HG02642 (cell line): Measurements from ENCODE around the gene WDR72.
"Not testable (repeated sequence)": the region's sequence is repeated elsewhere in the genome, so short reads cannot be mapped to it uniquely, and the experiment has no call there.

Experiments used
- ATAC-seq: cut with Tn5 transposase; IDR thresholded peaks from one replicate; pipeline ENCODE4 v1.9.1; 2021; ENCODE audit warnings: mild to moderate bottlenecking; ENCODE audit not compliant: unreplicated experiment, poor library complexity

WDR72 gene

DNA sequence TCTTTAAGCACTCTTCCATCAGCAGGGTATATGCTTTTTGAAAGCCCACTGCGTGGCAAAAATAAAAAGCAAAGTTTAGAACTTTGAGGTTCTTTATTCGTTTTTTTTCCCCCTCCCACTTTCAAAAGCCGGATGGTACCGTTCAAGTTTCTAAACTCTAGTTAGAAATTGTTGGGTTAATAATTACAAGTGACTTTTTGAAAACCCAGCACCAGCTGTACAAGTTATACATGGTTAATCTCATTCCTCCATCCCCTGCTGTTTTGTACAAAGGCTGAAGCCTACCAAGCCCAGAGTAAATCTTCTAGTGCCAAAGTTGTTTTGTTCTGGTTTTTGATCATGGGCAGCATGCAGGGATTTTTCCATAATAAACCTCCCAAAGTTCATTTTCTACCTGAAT, 48.6 kb downstream of the WDR72 start:
- no peak for ATAC-seq

DNA sequence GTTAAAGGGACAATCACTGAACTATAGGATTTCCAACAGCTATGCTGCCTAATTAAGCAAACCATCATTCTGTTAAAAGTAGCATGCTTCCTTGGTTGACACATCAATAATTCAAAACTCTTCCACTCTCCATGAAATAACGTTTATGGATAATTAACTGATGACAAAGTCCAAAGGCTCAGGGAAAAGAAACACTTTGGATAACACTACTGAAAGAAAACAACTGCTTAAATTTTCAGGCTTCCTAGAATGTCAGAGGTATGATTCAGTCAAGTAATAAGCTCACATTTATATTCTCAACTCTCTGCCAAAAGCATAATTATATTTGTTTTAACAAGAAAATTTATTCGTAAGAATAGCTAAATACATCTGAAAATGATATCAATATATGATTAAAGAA, 49.6 kb downstream of the WDR72 start:
- no peak for ATAC-seq

DNA sequence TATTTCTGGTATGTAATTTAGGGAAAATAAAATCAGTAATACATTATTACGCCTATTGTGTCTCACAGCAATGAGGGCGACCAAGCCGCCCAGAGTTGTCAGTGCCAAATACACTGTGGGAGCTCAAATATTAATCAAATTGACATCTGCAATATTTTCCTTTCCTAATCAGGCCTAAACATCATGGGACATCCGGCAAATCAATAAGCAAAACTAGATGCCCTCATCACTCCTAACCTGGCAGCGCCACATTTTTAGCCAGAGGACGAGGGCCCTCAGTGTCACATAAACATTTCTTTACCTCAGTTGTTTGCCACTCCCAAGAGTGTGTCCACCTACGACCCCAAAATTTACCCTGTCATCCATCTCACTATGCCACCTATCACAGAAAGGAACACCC, 64.1 kb downstream of the WDR72 start:
- no peak for ATAC-seq

DNA sequence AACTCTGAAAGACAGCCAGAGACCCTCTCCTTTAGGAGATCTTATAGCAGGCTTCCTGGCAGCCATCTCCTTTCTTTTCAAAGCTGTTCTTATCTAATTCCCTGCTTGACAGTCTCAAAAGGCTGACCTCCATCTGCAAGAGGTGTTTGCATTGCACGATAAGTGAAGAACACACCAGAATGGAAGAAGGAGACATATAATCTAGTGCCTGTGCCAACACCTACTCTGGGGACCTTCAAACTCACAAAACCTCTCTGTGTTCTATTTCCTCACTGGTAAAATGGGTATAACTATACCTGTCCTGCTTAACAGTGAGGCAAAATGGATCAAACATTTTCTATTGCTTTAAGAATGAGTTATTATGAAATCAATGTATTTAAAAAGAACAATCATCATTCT, 65.0 kb downstream of the WDR72 start:
- ATAC-seq: no peak

DNA sequence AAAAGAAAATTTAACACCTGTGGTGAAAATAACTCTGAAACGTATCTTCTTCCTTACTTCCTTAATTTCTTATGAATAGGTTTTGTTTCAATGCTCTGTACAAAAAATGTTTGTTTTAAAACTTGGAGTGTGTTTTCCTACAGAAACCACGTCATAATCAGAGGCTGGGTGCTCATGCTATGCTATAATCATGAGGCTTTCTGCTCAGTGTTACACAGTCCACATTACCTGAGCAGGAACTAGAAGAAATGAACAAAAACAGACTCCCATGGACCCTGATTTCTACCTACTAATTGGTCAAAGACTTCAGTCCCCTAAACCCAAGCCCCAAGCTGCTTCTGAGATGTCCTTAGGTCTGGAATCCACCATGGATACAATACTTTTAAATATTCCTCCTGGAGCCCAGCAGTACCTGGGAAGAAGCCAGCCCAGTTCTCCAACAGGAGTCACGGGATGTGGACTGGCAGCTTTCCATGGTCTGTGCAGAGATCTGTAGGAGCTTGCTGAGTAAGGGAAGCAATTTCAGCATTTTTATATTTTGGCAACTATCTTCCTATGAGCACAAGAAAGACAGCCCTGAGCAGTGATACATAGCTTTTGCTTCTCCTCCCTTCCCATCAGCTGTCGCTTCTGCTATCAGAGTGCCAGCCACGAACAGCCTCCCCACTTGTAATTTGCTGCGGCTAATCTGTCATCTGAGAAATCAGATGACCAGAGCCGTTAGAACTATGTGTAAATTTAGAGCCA, 65.6 kb downstream of the WDR72 start:
- ATAC-seq: no peak

DNA sequence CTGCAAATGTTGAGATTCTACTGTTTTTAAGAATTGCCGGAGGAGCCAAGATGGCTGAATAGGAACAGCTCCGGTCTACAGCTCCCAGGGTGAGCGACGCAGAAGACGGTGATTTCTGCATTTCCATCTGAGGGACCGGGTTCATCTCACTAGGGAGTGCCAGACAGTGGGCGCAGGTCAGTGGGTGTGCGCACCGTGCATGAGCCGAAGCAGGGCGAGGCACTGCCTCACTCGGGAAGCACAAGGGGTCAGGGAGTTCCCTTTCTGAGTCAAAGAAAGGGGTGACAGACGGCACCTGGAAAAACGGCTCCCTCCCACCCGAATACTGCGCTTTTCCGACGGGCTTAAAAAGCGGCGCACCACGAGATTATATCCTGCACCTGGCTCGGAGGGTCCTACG, 75.3 kb downstream of the WDR72 start:
- not testable (repeated sequence) for ATAC-seq

DNA sequence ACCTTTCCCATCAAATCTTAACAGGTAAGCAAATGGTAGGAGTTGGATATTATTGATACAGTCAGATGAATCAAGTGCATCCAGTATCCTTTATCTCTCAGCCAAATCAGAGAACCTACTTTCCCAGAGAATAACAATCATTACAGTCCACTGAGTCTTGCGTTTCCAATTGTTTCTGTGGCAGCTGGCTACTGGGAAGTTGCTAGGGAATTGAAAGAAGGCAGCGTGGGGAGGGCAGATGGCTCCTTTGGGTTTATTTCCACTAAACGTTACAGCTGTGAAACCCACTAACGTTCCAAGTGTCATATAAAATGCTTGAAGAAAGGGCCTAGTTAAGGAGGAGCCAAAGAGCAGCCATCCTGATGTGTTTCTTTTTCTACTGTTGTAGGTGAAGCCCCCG, 78.4 kb downstream of the WDR72 start:
- no peak for ATAC-seq

DNA sequence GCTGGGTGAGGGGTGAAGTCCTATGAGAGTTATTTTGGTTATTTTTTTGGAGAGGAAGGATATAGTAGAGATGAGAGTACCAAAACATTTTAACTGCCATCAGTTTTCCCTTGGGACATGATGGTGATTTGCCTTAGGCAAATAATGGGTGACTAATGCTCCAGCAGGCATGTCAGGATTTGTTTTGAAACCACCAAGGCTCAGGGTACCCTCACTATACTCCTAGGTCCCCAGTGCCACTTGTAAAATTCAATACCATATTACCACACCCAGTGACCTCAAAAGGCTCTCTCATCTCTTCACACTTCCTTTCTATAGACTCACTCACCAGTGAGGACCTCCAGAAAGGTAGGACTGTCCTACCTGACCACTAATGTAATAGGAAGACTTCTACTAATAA, 83.6 kb downstream of the WDR72 start:
- no peak for ATAC-seq

DNA sequence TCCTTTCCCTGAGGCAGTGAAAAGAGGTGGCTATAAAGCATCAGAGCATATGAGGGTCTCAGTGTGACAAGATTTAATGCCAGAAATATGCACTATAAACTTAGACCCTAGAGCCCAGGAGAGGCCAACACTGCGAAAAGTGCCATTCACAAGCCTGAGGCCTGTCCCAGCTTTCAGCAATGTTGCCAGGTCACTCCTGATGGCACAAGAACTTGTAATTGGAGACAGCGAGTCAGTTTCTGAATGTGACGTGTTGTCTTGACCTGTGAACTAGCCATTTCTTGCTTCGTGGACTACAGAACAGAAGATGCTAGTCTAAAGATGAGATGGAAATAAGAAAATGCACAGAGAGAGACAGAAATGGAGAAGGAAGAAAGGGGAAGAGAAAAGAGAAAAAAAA, 87.9 kb downstream of the WDR72 start:
- no peak for ATAC-seq

DNA sequence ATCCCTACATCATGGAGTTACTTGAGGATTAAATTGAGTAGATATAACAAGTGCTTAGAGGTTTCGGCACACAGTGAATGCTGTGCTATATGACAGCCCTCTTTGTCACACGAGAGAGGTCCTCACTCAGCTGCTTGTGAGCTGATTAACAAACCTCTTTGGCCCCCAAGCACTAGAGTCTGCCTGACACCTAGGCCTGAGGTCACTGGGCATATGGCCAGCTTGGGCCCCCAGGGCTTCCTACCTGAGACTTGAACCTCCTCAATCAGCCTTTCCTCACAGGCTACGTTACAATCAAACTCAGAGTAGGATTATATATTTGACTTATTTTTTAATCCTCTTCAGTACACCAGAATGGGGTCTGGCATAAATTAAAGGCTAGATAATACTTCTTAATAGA, 88.8 kb downstream of the WDR72 start:
- no peak for ATAC-seq

DNA sequence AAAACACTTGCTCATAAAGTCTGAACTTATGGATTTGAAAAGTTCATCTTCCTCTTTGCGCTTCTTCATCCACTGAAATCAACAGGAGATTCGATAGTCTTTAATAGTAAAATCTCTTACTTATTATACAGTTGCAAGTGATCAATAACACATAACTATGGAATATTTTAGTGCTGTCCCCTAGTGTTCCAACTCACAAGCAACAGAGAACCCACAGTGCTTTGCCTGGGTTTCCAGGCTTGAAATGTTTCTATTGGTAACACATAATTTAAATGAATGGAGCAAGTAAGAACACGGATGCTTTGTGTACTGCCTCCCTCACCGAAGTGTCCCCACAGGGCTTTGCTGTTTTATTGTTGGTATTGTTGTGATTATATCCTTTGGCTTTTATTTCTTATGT, 93.5 kb downstream of the WDR72 start:
- no peak for ATAC-seq

DNA sequence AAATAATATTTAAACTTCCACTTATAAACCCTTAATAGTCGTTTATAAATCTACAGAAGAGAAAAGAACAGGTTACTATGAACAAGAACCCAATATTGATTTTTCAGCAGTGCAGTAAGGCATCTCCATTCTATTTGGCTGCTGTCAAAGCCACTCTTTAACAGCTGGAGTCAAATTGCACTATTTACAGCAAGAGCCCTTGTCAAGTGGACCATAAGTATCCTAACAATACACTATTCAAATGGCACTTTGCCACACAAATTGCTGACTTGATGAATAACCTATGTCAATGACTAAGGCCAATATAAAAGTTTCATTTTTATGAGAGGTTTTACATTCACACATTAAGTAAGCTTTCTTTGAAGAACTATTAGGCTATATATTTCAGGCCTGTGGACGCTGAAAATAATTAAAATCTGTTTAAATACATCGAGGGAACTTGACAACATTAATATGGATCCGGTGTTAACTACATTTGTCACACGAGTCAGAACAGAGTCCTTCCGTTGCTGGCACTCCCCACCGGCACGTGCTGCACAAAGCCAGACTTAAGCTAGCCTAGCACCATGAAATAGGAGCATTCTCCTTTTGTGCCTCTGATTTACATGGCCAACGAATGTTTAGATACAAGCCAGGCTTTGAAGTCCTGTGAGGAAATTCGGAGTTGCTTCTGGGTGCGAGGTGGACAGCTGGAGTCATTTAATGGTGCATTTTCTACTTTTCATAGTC, 100.5 kb downstream of the WDR72 start:
- ATAC-seq: no peak

DNA sequence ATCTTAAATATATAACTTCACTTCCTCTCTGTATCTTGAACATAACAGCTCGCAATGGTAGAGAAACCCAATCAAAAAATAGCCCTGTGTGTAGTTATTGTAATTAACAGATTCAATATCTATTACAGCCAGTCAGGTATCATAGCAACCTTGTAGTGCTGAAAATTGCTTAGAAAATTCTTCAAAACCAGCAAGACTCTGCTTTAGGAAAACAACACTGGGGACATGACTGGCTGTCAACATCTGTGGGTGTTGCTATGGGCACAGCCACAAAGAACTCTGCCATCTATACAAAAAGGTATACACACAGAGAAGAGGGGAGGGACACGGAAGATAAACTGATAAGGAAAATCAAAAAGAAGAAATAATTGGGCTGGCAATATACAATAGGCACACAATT, 101.2 kb downstream of the WDR72 start:
- ATAC-seq: no peak

DNA sequence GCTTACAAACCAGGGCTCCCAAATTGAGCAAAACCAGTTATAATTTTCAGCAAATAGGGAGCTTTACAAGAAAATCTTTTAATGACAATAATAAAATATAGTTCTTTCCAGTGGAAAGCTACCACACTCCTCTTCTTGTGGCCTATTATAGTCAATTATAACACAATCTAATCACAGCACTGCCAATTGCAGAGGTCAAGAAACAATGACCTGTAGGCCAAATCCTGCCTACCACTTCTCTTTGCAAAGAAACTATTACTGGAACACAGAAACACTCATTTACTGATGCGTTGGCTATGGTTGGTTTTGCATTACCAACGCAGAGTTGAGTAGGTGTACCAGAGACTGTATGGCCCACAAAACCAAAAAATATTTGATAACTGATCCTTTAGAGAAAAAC, 110.5 kb downstream of the WDR72 start:
- ATAC-seq: no peak

DNA sequence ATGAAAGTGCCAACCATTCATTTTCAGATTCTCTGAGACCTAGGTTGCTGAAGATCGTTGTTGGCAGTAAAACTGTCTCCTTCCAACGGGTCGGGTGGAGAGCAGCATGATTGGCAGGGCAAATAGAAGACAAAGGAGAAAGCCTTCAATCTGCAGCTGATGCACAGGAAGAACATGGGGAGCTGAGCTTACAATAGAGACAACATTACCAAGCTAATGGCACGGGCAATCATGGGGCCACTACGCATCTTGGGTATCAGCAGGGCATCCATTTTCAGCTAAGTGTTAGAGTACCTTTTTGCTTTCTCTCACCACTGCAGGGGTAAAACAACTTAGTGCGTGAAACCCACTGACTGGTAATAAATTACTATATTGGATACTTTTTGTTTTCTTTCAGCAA, 114.8 kb downstream of the WDR72 start:
- ATAC-seq: no peak

DNA sequence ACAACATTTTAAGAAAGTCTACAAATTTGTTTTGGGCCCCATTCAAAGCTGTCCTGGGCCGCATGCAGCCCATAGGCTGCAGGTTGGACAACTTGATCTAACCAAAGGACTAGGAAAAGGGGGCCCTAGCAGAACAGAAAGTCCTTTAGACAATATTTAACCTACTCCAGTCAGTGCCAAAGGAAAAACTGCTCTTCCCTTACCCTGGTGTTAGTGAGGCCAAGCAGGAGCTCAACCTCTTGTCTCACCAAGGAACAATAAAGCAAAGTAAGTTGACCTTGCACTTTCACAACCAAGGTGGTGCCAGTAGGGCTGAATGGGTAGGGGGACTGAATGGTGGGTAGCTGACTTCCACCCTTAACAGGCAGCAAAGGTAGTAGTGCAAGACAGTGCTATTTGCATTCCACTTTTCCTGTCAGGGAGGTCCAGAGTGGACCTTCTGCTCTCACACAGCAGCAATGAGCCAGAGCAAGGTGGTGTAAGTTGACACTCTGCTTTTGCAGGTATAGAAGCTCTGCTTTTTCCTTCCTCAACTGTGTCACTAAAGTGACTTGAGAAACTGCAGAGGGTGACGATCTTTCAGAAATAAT, 124.9 kb downstream of the WDR72 start:
- no peak for ATAC-seq

DNA sequence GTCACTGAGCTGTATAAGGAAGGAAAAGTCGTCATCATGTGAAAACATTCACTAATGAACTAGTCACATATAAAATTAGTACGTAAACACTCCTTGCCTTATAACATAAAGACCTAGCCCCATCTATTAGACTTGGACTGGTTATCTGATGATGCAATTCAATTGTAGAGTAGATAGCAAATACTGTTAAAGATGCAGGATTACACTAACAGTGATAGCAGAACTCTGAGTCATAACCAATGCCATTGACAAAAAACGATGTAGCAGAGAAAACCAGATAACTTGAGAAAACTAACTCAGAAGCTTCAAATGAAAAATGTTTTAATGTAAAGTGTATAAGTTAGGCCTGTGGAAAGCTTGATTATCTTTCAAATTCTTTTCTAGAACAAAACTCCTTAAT, 132.2 kb downstream of the WDR72 start:
- ATAC-seq: no peak

DNA sequence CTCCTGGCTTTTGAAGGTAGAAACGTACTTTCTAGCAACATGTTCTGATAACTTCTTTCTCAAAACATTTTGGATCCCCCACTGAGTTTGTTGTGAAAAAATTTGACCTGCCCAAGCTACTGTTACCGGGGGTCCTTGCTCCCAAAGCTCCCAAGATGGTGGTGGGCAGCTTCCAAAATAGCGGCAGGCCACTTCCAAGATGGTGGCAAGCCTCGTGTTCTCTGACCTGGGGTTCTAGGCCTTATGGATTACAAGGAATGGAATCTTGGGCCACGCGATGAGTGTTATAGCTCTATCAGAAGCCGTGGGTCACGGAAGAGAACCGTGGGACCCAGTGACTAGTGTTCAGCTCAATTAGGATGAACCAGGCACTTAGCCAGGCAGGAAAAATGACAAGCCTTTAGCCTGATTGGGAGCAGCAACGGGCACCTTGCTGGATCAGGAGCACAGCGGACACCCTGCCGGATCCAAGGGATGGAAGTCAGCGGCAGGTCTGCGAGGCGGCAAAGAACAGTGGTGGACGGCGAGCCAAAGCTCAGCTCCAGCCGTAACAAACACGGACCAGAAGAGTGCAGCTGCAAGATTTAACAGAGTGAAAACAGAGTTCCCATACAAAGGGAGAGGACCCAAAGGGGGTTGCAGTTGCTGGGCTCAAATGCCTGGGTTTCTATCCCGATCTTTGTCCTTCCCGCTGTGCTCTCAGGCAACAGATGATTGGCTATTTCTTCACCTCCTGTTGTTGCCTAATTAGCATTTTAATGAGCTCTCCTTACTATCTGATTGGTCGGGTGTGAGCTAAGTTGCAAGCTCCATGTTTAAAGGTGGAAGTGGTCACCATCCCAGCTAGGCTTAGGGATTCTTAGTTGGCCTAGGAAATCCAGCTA, 133.3 kb downstream of the WDR72 start:
- ATAC-seq: no peak

DNA sequence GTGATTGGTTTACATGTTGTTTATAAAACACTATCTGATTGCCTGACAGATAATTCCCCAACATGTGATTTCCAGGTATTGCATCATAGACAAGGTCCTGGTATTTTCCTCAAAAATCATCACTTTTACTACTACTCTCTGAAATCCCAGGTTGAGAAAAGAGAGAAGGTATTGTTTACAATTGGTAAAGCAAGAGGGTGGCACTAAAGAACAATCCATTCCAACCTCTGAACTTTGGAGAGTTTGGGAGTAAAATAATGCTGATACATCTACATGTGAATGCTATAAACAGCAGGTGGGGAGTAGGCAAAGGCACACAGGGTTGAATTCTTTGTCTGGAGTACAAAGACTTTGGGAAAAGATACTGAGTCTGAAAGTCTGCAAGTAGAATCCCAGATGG, 134.2 kb downstream of the WDR72 start:
- ATAC-seq: no peak

DNA sequence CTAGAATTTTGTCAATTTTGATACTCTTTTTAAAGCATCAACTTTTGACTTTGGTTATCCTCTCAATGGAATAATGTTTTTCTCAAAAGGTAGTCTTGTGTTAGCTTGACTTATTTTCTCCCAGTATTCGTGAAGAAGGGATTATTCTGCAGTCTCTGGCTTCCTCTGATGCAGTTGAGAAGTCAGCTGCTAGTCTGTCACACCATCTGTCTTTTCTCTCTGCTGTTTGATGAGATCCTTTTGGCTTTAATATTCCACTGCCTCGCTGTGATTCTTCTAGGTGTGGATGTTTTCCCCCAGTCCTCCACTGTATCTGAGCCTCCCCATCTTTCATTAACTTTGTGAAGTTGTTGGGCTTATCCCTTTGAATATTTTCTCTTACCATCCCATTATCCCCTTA, 141.0 kb downstream of the WDR72 start:
- ATAC-seq: no peak
